GM12878 (cell line): ENCODE results near the gene MVB12B. TPM values are rescaled to one million over a fixed set of nuclear protein-coding genes. Genes with fewer than 3 reads are reported as not detected.

Experiments used
- ATAC-seq: fragments of 200-7000 bp; cut with Tn5 transposase; 3 replicates; pipeline ENCODE4 v1.9.1; 2020; ENCODE audit warnings: mild to moderate bottlenecking, moderate library complexity
- BruUV-seq: library from RNA; stranded (reverse); fragments of 400-500 nt; replicated peaks from 2 replicates; lab custom pipeline; 2021; lab: Mats Ljungman, UMichigan
- CTCF ChIA-PET: fragments of 300-600 bp; sonication (Branson Sonifier 250); formaldehyde crosslinking; extraction: SDS; loops from one replicate; lab custom pipeline; 2021; ENCODE audit warnings: inconsistent platforms; lab: Yijun Ruan, JAX
- POLR2A ChIA-PET: fragments of 350-600 bp; formaldehyde crosslinking; extraction: SDS; loops from one replicate; lab custom pipeline; 2021; ENCODE audit warnings: inconsistent platforms; lab: Charles Lee
- RAD21 ChIA-PET: fragments of 300-600 bp; sonication (Branson Sonifier 250); formaldehyde crosslinking; loops from one replicate; lab custom pipeline; 2023; ENCODE audit warnings: antibody characterized with exemption; ENCODE audit not compliant: unreplicated experiment; lab: Charles Lee
- SMC1A ChIA-PET: fragments of 300-600 bp; sonication (Branson Sonifier 250); formaldehyde crosslinking; loops from one replicate; lab custom pipeline; 2023; ENCODE audit not compliant: unreplicated experiment, uncharacterized antibody; lab: Charles Lee
- DNase-seq: peaks from one replicate; pipeline ENCODE4 v3.0.0-alpha.2; 2011; ENCODE audit warnings: low read depth, low spot score
- FAIRE-seq: peaks from 3 replicates; lab custom pipeline; 2011; peaks lifted over from hg19 to GRCh38; lab: Jason Lieb, UNC
- H2AFZ ChIP-seq: 2 replicates; pipeline ENCODE4 v1.6.0; 2011; ENCODE audit warnings: low read depth, low read length, control low read depth; ENCODE audit not compliant: control insufficient read depth
- H3K27ac ChIP-seq: 2 replicates; pipeline ENCODE4 v1.5.1; 2011; ENCODE audit warnings: control low read depth; ENCODE audit not compliant: control insufficient read depth, insufficient read depth
- H3K27me3 ChIP-seq, 2 experiments: replicated peaks in 1 of 2; 2 replicates each; pipeline versions ENCODE4 v1.6.0 to v1.6.1; 2011; ENCODE audit warnings: low read length in 1 of 2; ENCODE audit not compliant: control insufficient read depth in 2 of 2, insufficient read depth in 2 of 2
- H3K36me3 ChIP-seq, 2 experiments: 2 replicates each; pipeline ENCODE4 v1.5.1; 2011; ENCODE audit warnings: low read length in 1 of 2; ENCODE audit not compliant: control insufficient read depth in 2 of 2, insufficient read depth in 2 of 2
- H3K4me1 ChIP-seq: 2 replicates; pipeline ENCODE4 v1.6.1; 2011; ENCODE audit warnings: mild to moderate bottlenecking, low read length, moderate library complexity, mixed read lengths; ENCODE audit not compliant: control insufficient read depth, insufficient read depth
- H3K4me2 ChIP-seq: 2 replicates; pipeline ENCODE4 v1.6.0; 2011; ENCODE audit warnings: control low read depth; ENCODE audit not compliant: control insufficient read depth, insufficient read depth
- H3K4me3 ChIP-seq: fragments of 200-600 bp; sonication (generic); 2 replicates; pipeline ENCODE4 v1.5.1; 2016
- H3K79me2 ChIP-seq: 2 replicates; pipeline ENCODE4 v1.6.0; 2011; ENCODE audit warnings: low read length; ENCODE audit not compliant: control insufficient read depth, insufficient read depth
- H3K9ac ChIP-seq: 2 replicates; pipeline ENCODE4 v1.8.0; 2011; ENCODE audit warnings: low read length, control low read depth, mixed read lengths; ENCODE audit not compliant: control insufficient read depth, insufficient read depth
- H3K9me3 ChIP-seq: replicated peaks from 3 replicates; pipeline ENCODE4 v1.5.1; 2011; ENCODE audit warnings: mild to moderate bottlenecking, low read length; ENCODE audit not compliant: control insufficient read depth, insufficient read depth
- H4K20me1 ChIP-seq: 2 replicates; pipeline ENCODE4 v1.6.0; 2011; ENCODE audit not compliant: control insufficient read depth, insufficient read depth
- DPF2 ChIP-seq: fragments of 450-650 bp; IDR thresholded peaks from 2 replicates; pipeline ENCODE4 v1.6.1; 2017; ENCODE audit warnings: mild to moderate bottlenecking
- FOXM1 ChIP-seq: IDR thresholded peaks from 2 replicates; pipeline ENCODE4 v1.6.1; 2012; ENCODE audit warnings: low read depth, mild to moderate bottlenecking, inconsistent platforms, low read length, moderate library complexity
- GATAD2B ChIP-seq: fragments of 450-650 bp; conservative IDR thresholded peaks from 2 replicates; pipeline ENCODE4 v1.6.1; 2017; ENCODE audit warnings: low read depth, mild to moderate bottlenecking, moderate library complexity
- RAD21 ChIP-seq: IDR thresholded peaks from 2 replicates; pipeline ENCODE4 v1.6.1; 2011; ENCODE audit warnings: mild to moderate bottlenecking, low read depth, low read length, moderate library complexity; ENCODE audit not compliant: insufficient read depth
- SIX5 ChIP-seq: IDR thresholded peaks from 2 replicates; pipeline ENCODE4 v1.6.1; 2011; ENCODE audit warnings: mild to moderate bottlenecking, low read depth, low read length, moderate library complexity; ENCODE audit not compliant: severe bottlenecking
- SUZ12 ChIP-seq: fragments of 200-600 bp; sonication (generic); IDR thresholded peaks from one replicate; pipeline ENCODE4 v1.6.1; 2018; ENCODE audit warnings: antibody characterized with exemption, mild to moderate bottlenecking; ENCODE audit not compliant: unreplicated experiment
- TARDBP ChIP-seq: IDR thresholded peaks from 2 replicates; pipeline ENCODE4 v1.6.1; 2016; ENCODE audit warnings: borderline replicate concordance
- WGBS: methylation state at CpG from one replicate; pipeline ENCODE4 v1.1.6; 2016; ENCODE audit warnings: low lambda C conversion rate; ENCODE audit not compliant: insufficient replicate concordance, insufficient coverage; ENCODE audit errors: missing lambda C conversion rate; 5-methylcytosine and 5-hydroxymethylcytosine counted together
- in situ Hi-C: fragments of 300-500 bp; cut with MboI; formaldehyde crosslinking; loops from 9 replicates; pipeline ENCODE4 v1.14.3; 2018; ENCODE audit warnings: mixed read lengths
- intact Hi-C: fragments of 100-400 bp; cut with micrococcal nuclease; formaldehyde crosslinking; loops from one replicate; pipeline ENCODE4 v1.14.2; 2022; ENCODE audit not compliant: unreplicated experiment
- polyA plus RNA-seq, 11 experiments: library from polyadenylated mRNA; depleted of rRNA in 4 of 11; unstranded in 6 of 11; stranded (reverse) in 5 of 11; fragments of >200 nt; fragmentation: Nextera tagmentation in 4 of 11; fragmentation: Illumina TruSeq in 1 of 11; extraction: Ambion mirVana in 4 of 11; extraction: Trizol in 1 of 11; gene quantifications; 1 replicate in 1 of 11; 2 replicates in 10 of 11; pipeline versions ENCODE4 v1.2.1 to v1.2.3, GENCODE V29; 2011 to 2016; ENCODE audit warnings: inconsistent platforms in 2 of 11, missing spikeins in 2 of 11, low read depth in 1 of 11
- total RNA-seq, 4 experiments: library from RNA; depleted of rRNA in 3 of 4; stranded (reverse); fragments of >200 nt in 3 of 4; fragmentation: Illumina TruSeq in 1 of 4; extraction: Trizol in 1 of 4; gene quantifications; 2 replicates each; pipeline versions ENCODE4 v1.2.1 to v1.2.3, GENCODE V29; 2013 to 2021

Gene MVB12B
- total and polyA plus RNA-seq, 10 of the 15 experiments (the other 5 are each of a cell fraction or from before 2014, with no cell fraction given) = 0.08 TPM; not detected in 9

GRCh38 chr9:126303488-126303887 lies 23.1 kb upstream of the MVB12B start:
- Histone ChIP-seq H3K79me2 (no peaks in the 10 kb centered on the region), H3K9me3 (no peaks in the 10 kb centered on the region), H3K4me2 (no peak overlapping the region), H4K20me1 (no peaks in the 10 kb centered on the region), H3K9ac (no peak overlapping the region), H3K4me1 (no peaks in the 10 kb centered on the region), H3K36me3 (no peaks in the 10 kb centered on the region), H3K4me3 (no peak overlapping the region), H3K27me3 (no peaks in the 10 kb centered on the region), H2AFZ (no peak overlapping the region), H3K27ac (no peak overlapping the region)
- SMC1A ChIA-PET = interaction anchor here (3.2 kb wide), 1 partner anchor 95 kb away, joined by 16 read pairs; no protein-coding TSS in a partner anchor
- RAD21 ChIA-PET = interaction anchor here (0.8 kb wide), 1 partner anchor 24 kb away, joined by 3 read pairs; no protein-coding TSS in a partner anchor
- intact Hi-C loops = no loop called here
- WGBS = 17% methylated on average over 3 of the region's 3 CpGs
- CTCF ChIA-PET = interaction anchor here (2.3 to 3.5 kb wide), 3 partner anchors 93 to 188 kb away, joined by 11 to 16 read pairs (median 15); no protein-coding TSS in a partner anchor
- TF ChIP-seq SIX5 (peak; percentile 53), GATAD2B (no peak), DPF2 (no peak), FOXM1 (no peak), TARDBP (no peak), RAD21 (no peak), SUZ12 (no peak)
- FAIRE-seq (no peak), DNase-seq (no peak), ATAC-seq (peak; percentile 52; the same call in 2 of the 3 replicates)
- BruUV-seq = no TSS peak
- in situ Hi-C loops = loop anchor here (5.0 kb wide), 1 partner anchor 189 kb away; no protein-coding TSS in a partner anchor
- POLR2A ChIA-PET = no interaction called here
